HG03521 (cell line): ENCODE results near the gene FGF7.
"Not testable (repeated sequence)": the region's sequence is repeated elsewhere in the genome, so short reads cannot be mapped to it uniquely, and the experiment has no call there.

Experiments
- ATAC-seq: cut with Tn5 transposase; IDR thresholded peaks from one replicate; pipeline ENCODE4 v1.9.1; 2021; ENCODE audit warnings: mild to moderate bottlenecking, moderate library complexity; ENCODE audit not compliant: unreplicated experiment

Gene FGF7

DNA sequence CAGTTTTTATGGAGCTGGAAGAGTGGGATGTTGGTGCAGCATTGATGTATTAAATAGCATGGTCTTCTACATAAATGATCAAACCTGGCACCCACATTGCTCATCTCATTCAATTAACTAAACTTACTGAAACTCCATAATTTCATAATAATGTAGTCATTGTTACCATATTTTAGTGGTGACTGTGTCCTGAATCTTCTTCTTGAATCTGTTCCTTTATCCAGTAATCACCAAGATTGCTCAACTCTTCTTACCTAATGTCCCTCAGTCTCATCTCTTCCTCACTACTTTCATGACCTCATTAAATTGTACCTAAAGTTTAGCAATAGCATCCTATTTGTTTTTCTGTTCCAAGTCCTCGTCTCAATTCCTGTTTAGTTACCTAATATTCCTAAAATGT is 69.8 kb downstream of the FGF7 start:
- ATAC-seq = no peak

DNA sequence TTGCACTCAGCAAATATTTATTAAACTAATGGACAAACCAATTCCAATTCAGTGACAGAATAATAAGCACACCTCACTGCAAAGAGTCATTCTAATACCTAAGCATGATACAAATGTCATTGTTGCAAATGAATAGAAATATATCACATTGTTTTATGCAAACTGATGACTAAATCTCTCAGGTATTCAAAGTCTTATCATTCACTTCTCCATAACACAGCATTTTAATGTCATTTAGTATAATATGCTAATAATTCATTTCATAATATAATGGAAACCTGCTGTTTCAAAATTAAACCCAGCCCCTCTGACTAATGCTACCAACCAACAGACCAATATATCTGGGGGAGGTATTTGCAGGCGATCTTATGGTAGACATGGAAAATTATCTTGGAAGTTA is 71.8 kb downstream of the FGF7 start:
- ATAC-seq = no peak

DNA sequence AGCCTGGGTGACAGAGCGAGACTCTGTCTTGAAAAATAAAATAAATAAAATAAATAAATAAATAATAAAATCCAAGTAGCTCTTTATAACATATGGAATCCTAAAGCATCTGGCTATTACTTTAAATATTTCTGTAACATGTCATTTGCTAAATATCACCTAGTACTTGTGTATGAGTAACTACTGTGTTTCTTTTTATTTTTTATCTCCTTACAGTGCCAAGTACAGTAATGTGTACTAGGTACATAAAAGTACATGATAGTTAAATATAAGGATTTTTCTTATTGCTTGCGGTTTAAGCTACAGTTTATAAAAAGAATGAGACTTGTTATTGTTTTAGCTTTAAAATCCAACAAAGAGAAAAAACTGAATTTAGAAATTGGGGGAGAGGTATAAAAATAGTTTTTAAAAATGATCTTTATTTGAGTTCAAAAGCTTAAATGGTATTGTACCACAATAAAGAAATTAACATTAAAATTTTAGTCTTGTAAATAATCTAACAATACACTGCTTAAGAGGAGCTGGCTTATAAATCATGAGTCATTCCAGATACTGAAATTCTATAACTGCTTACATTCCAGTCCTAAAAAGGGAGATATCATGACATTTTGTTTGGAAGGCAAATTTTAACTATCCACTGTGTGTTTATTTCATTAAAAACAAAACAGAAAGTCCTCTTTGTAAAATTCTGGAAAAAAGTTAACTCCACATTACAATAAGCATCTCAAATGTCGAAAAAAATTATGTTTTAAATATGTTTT is 73.1 kb downstream of the FGF7 start:
- no peak for ATAC-seq

DNA sequence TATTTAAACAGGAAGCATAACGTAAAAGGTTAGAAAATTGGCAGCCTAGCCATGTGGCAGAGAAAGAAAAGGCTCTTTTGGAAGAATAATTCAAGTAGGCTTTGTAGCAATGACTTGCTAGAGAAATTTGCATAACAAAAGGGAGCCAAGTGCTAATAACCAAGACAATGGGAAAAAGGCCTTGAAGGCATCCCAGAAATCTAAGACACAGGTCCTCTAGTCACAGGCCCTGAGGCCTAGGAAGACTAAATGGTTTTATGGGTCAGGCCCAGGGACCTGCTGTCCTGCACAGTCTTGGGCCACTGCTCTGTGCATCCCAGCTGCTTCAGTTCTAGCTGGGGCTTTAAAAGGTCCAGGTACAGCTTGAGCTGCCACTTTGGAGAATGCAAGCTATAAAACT is 78.5 kb downstream of the FGF7 start:
- ATAC-seq = no peak

DNA sequence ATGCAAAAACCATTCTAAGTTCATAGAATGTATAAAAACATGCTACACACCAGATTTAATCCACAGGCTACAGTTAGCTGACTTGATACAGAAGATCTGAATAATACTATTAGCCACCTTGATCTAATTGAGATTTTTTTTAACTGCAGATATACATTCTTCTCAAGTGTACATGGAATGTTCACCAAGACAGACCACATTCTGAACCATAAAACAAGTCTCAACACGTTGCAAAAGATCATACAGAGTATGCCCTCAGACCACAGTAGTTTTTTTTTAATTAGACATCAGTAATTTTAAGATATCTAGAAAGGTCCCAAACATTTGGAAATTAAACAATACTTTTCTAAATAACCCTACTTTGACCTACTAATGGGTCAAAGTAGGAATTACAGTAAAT is 83.3 kb downstream of the FGF7 start:
- no peak for ATAC-seq

DNA sequence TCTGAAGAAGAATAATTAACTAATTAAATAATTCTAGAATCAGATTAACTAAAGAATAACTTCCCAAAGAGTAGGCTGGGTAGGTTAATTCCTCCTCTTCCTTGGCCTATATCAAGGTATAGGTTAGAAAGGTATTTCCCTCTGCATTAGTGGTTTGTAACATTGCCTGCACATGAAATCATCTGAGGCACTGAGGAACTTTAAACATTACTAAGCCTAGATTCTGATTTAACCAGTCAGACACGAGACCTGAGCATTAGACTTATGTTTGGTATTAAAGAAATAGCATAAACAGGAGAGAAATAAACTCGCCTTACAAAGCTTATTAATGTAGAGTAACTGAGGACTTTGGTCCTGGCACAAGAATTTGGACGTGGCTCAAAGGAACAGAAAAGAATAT is 84.2 kb downstream of the FGF7 start:
- no peak for ATAC-seq

DNA sequence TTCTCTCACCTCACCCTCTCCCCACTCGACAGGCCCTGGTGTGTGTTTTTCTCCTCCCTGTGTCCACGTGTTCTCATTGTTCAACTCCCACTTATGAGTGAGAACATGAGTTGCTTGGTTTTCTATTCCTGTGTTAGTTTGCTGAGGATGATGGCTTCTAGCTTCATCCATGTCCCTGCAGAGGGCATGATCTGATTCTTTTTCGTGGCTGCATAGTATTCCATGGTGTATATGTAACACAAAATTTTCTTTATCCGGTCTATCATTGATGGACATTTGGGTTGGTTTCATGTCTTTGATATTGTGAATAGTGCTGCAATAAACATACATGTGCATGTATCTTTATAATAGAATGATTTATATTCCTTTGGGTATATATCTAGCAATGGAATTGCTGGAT is 89.7 kb downstream of the FGF7 start:
- ATAC-seq = not testable (repeated sequence)

DNA sequence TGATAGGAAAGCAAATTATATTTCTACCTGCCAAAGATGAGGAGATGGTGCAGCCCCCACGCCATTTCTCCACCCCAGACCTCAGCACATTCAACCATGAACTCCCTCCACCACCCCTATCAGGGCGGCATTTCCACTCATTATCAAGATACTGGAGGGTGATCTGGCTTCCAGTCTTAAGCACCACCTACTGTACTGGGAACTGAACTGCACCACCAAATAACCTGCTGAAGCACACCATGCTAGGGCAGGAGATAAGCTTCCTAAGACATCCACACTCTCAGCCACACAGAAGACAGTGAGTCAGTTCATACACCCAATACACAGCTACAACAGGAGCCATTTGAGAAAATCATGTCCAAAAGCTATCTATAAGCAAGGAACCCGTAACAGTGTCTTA is 98.8 kb downstream of the FGF7 start:
- no peak for ATAC-seq

DNA sequence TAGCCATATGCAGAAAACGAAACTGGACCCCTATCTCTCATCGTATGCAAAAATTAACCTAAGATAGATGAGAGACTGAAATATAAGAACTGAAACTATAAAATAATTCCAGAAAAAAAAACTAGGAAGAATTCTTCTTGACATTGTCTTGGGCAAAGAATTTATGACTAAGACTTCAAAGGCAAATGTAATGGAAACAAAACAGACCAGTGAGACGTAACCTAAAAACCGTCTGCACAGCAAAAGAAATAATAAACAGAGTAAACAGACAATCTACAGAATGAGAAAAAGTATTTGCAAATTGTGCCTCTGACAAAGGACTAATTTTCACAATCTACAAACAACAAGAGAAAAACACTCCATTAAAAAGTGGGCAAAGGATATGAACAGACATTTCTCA is 105.2 kb downstream of the FGF7 start:
- no peak for ATAC-seq

DNA sequence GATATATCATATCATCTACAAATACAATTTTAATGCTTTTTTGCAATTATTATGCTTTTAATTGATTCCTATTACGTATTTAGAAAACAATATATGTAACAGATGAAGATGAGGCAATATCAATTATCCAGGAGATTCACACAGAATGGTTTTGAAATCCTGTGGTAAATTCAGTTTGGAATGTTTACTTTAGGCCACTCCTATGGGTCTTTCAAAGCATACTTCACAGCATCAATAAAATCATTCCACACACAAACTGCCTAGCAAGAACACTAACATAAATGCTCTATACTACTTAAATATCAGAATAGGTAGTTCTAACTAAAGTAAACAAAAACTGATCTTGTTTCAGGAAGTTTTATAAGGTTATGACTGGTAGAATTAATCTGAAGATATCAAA is 107.0 kb downstream of the FGF7 start:
- ATAC-seq = no peak
